SU-DHL-6 (cell line): ENCODE measurements around the gene ENOX1.

ENCODE experiments used
- H2AFZ ChIP-seq: fragments of 200-600 bp; sonication (generic); 2 replicates; pipeline ENCODE4 v1.6.1; 2014; ENCODE audit warnings: low read depth, mild to moderate bottlenecking, moderate library complexity, mixed read lengths, antibody characterized with exemption, low read length; ENCODE audit not compliant: severe bottlenecking
- H3F3A ChIP-seq: fragments of 200-600 bp; shearing (Covaris generic); 2 replicates; pipeline ENCODE4 v1.6.0; 2016; ENCODE audit warnings: antibody characterized with exemption, mild to moderate bottlenecking; ENCODE audit not compliant: insufficient read depth
- H3K27ac ChIP-seq: fragments of 200-600 bp; sonication (generic); 2 replicates; pipeline ENCODE4 v1.5.1; 2016; ENCODE audit warnings: low read depth, mild to moderate bottlenecking, low read length, moderate library complexity, mixed read lengths
- H3K27me3 ChIP-seq: fragments of 200-600 bp; sonication (generic), shearing (Covaris generic); 2 replicates; pipeline ENCODE4 v1.6.0; 2014; ENCODE audit warnings: mild to moderate bottlenecking, low read length
- H3K36me3 ChIP-seq: fragments of 200-600 bp; sonication (generic); 2 replicates; pipeline ENCODE4 v1.6.1; 2014; ENCODE audit warnings: mild to moderate bottlenecking, low read length, mixed read lengths
- H3K4me2 ChIP-seq: fragments of 300-600, 200-600 bp; shearing (Covaris generic), sonication (generic); 2 replicates; pipeline ENCODE4 v1.6.0; 2014; ENCODE audit warnings: low read length, low read depth, mild to moderate bottlenecking; ENCODE audit not compliant: poor library complexity, severe bottlenecking
- H3K4me3 ChIP-seq: fragments of 200-600 bp; sonication (generic); 2 replicates; pipeline ENCODE4 v1.5.1; 2014; ENCODE audit warnings: antibody characterized with exemption, low read length, mild to moderate bottlenecking, mixed read lengths; ENCODE audit not compliant: insufficient read depth, poor library complexity, severe bottlenecking
- H3K79me2 ChIP-seq: fragments of 200-600 bp; sonication (generic); 2 replicates; pipeline ENCODE4 v1.6.1; 2014; ENCODE audit warnings: mild to moderate bottlenecking, low read length, moderate library complexity; ENCODE audit not compliant: insufficient read depth
- H3K9ac ChIP-seq: fragments of 200-600 bp; sonication (generic); 2 replicates; pipeline ENCODE4 v1.7.0; 2014; ENCODE audit warnings: mild to moderate bottlenecking, low read length
- H3K9me2 ChIP-seq: fragments of 200-600 bp; sonication (generic); replicated peaks from 2 replicates; pipeline ENCODE4 v1.6.1; 2014; ENCODE audit warnings: low read length; ENCODE audit not compliant: insufficient read depth
- H3K9me3 ChIP-seq: fragments of 200-600 bp; sonication (generic); 2 replicates; pipeline ENCODE4 v1.6.1; 2014; ENCODE audit warnings: low read length, mixed read lengths; ENCODE audit not compliant: insufficient read depth
- H4K20me1 ChIP-seq: fragments of 200-600 bp; sonication (generic); 2 replicates; pipeline ENCODE4 v1.6.1; 2014; ENCODE audit warnings: low read depth, mild to moderate bottlenecking, antibody characterized with exemption, low read length, moderate library complexity, mixed read lengths
- CTCF ChIP-seq: fragments of 200-600 bp; sonication (generic); IDR thresholded peaks from one replicate; pipeline ENCODE4 v1.5.1; 2017; ENCODE audit warnings: antibody characterized with exemption, mild to moderate bottlenecking, low read length, moderate library complexity; ENCODE audit not compliant: insufficient read depth, poor library complexity, severe bottlenecking
- EZH2phosphoT487 ChIP-seq: fragments of 200-600 bp; sonication (generic), shearing (Covaris generic); conservative IDR thresholded peaks from 2 replicates; pipeline ENCODE4 v1.6.1; 2018; ENCODE audit warnings: mild to moderate bottlenecking, antibody characterized with exemption, low read length, moderate library complexity, mixed read lengths

ENOX1 gene

GRCh38 chr13:43390619-43391018, 396.2 kb downstream of the ENOX1 start:
- Histone ChIP-seq H3F3A (no peaks in the 10 kb centered on the region), H3K4me3 (no peak overlapping the region), H3K79me2 (no peaks in the 10 kb centered on the region), H2AFZ (no peak overlapping the region), H3K27ac (no peak overlapping the region), H4K20me1 (no peaks in the 10 kb centered on the region), H3K9me2 (no peaks in the 10 kb centered on the region), H3K36me3 (no peaks in the 10 kb centered on the region), H3K27me3 (no peaks in the 10 kb centered on the region), H3K9me3 (no peaks in the 10 kb centered on the region), H3K9ac (no peak overlapping the region), H3K4me2 (no peak overlapping the region)
- TF ChIP-seq CTCF (no peak), EZH2phosphoT487 (no peak)

- H3K9ac ChIP-seq = no peak overlapping the region
- H4K20me1 ChIP-seq = no peaks in the 10 kb centered on the region
- no peaks in the 10 kb centered on the region for H3F3A ChIP-seq
- H3K4me2 ChIP-seq = no peak overlapping the region
- H3K79me2 ChIP-seq = no peaks in the 10 kb centered on the region
- H3K4me3 ChIP-seq = no peak overlapping the region
- no peak overlapping the region for H3K27ac ChIP-seq
- TF ChIP-seq EZH2phosphoT487 (no peak), CTCF (no peak)
- H3K36me3 ChIP-seq = no peaks in the 10 kb centered on the region
- H3K9me3 ChIP-seq = no peaks in the 10 kb centered on the region
- H3K27me3 ChIP-seq = no peaks in the 10 kb centered on the region
- H3K9me2 ChIP-seq = no peaks in the 10 kb centered on the region
- H2AFZ ChIP-seq = no peak overlapping the region
These were observed 396.8 kb downstream of the ENOX1 start for GRCh38 chr13:43389983-43390382.

- Histone ChIP-seq H3K79me2 (no peaks in the 10 kb centered on the region), H3K9me3 (no peaks in the 10 kb centered on the region), H3F3A (no peaks in the 10 kb centered on the region), H4K20me1 (no peaks in the 10 kb centered on the region), H3K9ac (no peak overlapping the region), H3K4me2 (no peak overlapping the region), H3K36me3 (no peaks in the 10 kb centered on the region), H2AFZ (no peak overlapping the region), H3K27me3 (no peaks in the 10 kb centered on the region), H3K27ac (no peak overlapping the region), H3K9me2 (no peaks in the 10 kb centered on the region), H3K4me3 (no peak overlapping the region)
- TF ChIP-seq EZH2phosphoT487 = no peak
- TF ChIP-seq CTCF = no peak
These were observed 397.2 kb downstream of the ENOX1 start for GRCh38 chr13:43389573-43389972.
